Stromal cell of bone marrow (primary cell): ENCODE data around the gene TOMM20.
"Not testable (repeated sequence)": the region's sequence is repeated elsewhere in the genome, so short reads cannot be mapped to it uniquely, and the experiment has no call there.

ENCODE experiments used
- DNase-seq: peaks from one replicate; pipeline ENCODE4 v3.0.0-alpha.2; 2012; ENCODE audit warnings: low read depth

TOMM20 gene

DNA sequence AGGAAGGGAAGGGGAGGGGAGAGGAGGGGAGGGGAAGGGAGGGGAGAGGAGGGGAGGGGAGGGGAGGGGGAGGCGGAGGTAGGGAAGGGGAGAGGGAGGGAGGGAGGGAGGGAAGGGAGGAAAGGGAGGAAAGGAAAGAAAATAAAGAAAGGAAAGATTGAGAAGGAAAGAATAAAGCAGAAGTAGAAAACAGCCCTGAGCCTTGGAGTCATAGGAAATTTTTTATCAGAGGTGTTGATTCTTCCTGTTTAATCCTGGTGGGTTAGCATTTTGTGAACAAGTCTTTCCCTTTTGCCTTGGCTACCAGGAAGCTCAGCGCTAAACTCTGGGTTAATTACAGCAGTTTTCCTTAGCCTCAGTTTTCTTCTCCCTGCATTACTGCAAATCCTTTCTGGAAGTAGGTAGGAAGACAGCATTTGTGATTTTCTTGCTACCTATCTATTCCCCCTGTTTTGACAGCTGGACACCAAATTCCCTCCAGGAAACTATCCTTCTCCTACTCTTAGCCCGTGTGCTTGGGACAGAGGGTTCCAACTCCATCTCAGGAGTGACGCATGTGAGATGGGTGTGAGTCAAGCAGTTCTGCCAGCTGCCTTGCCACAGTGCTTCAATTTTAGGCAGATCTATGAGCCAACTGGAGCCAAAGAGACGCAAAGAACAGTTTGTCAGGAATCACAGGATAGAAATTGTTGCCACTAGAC is 26.9 kb downstream of the TOMM20 start:
- DNase-seq: no peak

DNA sequence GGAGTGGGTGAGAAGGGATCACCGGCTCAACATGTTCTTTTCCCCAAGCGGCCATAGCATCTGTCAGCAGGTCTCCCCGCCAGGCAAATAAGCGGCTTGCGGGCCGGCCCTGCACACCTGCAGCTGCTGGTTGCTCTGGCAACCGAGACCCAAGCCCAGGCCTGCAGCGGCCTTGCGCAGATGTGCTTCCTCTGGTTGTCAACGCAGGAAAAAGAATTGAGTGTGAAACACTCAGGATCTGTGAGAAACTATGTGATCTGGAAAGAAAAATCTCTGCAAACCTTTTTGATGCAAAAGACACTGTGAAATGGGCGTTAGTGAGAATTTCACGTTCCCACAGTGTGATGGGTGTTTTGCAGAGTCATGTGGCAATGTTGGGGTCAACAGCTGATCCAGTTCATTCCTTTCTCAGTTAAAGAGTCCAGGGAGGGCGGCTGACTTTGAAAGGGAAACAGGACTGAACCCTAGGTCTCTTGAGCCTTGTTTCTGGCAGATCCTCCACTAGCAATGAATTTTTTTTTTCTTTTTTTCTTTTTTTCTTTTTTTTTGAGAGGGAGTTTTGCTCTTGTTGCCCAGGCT is 28.4 kb downstream of the TOMM20 start:
- DNase-seq: no peak

DNA sequence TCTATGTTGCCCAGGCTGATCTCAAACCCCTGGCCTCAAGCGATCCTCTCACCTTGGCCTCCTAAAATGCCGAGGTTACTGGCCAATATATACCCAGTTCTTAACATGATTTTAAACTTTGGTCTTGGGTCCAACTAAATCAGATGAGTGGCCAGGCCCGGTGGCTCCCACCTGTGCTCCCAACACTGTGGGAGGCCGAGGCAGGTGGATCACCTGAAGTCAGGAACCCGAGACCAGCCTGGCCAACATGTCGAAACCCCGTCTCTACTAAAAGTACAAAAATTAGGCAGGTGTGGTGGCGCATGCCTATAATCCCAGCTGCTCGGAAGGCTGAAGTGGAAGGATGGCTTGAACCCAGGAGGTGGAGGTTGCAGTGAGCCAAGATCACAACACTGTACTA is 29.6 kb downstream of the TOMM20 start:
- DNase-seq: no peak

DNA sequence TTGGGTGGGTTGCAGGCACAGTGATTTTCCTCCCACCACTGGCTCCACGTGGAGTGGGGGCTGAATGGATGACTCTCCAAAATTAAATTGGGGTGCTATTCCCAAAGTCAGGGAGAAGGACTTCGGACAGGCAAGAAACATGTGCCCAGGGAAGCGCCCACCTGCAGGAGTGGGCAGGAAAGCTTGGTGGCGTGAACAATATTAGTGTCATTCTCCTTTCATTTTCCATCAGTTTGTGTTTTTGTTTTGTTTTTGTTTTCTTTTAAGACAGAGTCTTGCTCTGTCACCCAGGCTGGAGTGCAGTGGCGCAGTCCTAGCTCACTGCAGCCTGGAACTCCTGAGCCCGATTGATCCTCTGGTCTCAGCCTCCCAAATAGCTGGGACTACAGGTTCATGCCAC is 30.1 kb downstream of the TOMM20 start:
- DNase-seq: no peak

DNA sequence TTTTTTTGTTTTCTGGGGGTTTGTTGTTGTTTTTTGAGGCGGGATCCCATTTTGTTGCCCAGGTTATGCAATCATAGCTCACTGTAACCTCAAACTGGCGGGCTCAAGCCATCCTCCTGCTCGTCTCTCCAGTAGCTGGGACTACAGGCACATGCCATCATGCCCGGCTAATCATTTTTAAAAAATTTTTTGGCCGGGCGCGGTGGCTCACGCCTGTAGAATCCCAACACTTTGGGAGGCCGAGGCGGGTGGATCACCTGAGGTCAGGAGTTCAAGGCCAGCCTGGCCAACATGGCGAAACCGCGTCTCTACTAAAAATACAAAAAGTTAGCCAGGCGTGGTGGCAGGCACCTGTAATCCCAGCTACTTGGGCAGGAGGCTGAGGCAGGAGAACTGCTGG is 31.1 kb downstream of the TOMM20 start:
- DNase-seq: not testable (repeated sequence)

DNA sequence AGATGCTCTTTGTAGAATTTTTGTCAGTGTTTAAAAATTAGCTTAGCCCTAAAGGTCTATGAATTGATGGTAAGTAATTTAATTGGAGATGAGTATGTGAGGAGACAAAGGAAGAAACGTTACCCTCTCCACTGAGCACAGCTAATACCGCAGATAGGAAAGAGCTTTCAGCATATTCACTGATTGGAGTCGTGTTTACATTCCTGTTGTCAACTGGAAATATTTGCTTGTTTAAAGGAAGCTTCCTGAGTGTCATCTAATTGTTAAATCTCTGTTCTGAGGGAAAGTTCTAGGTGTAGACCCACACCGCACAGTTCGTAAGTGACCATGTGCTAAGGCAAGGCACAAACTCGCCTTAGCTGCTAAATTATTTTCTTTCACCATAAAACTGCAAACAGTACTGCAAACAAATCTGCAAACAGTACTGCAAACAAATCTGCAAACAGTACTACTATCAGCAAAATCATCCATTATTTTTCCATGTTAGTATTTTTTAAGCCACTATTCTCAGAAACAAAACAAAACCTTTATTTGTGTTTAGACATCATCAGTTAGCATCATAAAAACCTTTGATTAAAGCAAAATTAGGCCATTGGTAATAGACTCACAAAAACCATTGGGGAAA is 32.6 kb downstream of the TOMM20 start:
- DNase-seq: no peak

DNA sequence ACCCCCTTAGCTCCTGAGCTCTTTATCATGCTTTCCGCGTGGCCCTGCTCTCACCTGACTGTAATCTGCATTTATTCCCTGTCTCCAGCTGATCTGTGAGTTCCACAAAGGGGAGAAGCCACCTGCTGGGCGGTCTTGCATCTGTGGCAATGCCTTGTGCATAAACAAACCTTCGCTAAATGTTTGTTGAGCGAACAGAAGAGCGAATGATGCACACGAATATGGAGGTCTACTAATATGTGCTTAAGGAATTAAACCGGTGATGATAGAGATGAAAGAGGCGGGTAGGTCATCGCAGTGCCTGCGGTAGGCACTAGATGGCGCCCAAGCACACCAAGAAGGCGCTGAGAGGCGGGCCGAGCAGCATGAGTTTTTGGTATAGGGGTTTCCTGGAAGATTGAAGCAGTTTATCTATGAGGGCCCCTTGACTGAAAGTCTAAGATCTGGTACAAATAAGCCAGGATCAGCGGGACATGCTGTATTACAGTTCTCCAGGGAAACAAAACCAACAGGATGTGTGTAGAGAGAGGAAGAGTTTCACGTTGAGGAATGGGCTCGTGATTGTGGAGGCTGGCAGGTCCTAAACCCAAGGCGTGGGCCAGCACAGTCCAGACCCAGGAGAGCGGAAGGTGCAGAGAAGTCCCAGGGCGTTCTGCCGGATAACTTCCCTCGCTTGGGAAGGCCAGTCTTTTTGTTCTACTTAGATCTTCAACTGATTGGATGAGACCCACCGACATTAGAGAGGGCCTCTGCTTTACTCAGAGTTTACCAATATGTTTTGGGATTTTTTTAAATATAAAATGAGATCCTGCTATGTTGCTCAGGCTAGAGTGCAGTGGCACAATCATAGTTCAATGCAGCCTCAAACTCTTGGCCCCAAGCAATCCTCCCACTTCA is 34.7 kb downstream of the TOMM20 start:
- no peak for DNase-seq

DNA sequence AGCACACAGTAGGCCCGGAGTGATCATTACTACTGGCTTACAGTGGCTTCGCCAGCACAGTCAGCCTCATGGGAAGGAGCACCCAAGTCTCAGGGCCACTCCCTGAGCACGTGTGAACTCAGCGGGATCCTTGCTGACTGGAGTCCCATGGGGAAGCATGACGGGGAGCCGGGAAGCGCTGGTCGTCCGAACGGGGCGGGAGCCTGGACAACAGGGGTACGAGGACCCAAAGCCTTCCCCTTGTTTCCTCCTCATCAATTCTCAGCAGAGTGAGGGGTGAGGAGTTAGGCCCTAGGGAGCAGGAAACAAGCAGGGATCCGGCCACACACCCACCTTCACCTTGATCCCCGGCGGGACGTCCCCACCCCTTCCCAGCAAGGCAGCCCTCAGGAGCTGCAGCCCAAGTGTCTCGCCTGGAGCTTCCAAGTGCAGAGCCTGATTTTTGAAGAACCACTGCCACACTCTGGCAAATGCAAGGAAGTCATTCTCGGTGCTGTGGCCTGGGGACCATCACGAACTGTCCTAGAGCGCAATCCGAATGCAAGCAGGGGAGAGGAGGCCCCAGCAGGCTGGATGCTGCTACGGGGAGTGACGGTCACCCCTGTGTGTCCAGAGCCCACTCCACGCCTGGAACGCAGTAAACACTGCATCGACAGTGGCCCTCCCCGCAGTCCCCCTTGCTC is 35.5 kb downstream of the TOMM20 start:
- DNase-seq: peak; percentile 64

DNA sequence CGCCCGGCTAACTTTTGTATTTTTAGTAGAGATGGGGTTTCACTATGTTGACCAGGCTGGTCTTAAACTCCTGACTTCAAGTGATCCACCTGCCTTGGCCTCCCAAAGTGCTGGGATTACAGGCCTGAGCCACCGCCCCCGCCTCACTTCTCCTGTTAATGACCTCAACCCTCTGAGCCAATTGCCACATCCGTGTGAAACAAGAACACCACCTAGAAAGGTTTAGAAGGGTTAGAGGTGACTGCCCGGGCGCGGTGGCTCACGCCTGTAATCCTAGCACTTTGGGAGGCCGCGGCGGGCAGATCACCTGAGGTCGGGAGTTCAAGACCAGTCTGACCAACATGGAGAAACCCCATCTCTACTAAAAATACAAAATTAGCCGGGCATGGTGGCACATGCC is 36.2 kb downstream of the TOMM20 start:
- not testable (repeated sequence) for DNase-seq

DNA sequence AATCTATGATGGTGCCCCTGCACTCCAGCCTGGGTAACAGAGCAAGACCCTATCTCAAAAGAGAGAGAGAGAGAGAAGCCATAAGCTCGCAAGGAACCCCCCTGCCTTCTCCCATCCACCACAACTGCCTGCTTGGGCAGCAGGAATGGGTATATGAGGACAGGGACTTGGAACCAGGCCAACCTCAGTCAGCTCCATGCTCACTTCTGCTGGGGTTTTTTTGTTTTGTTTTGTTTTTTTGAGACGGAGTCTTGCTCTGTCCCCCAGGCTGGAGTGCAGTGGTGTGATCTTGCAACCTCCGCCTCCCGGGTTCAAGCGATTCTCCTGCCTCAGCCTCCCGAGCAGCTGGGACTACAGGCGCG is 36.6 kb downstream of the TOMM20 start:
- not testable (repeated sequence) for DNase-seq

DNA sequence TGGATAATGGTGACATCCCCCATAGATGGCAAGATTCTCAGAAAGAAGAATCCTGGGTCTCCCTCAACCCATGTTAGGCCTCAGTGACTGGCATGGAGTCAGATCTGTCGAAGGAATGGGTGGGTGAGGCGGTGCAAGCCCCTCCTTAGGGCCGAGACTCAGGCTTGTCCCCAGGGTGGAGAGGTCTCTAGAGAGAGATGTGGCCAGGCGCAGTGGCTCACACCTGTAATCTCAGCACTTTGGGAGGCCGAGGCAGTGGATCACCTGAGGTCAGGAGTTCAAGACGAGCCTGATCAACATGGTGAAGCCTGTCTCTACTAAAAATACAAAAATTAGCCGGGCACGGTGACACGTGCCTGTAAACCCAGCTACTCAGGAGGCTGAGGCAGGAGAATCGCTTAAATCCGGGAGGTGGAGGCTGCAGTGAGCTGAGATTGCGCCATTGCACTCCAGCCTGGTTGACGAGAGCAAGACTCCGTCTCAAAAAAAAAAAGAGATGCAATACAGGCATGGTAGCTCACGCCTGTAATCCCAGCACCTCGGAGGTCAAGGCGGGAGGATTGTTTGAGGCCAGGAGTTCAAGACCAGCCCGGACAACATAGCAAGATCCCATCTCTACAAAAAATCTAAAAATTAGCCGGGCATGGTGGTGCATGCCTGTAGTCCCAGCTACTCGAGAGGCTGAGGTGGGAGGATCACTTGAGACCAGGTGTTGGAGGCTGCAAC is 37.2 kb downstream of the TOMM20 start:
- not testable (repeated sequence) for DNase-seq

DNA sequence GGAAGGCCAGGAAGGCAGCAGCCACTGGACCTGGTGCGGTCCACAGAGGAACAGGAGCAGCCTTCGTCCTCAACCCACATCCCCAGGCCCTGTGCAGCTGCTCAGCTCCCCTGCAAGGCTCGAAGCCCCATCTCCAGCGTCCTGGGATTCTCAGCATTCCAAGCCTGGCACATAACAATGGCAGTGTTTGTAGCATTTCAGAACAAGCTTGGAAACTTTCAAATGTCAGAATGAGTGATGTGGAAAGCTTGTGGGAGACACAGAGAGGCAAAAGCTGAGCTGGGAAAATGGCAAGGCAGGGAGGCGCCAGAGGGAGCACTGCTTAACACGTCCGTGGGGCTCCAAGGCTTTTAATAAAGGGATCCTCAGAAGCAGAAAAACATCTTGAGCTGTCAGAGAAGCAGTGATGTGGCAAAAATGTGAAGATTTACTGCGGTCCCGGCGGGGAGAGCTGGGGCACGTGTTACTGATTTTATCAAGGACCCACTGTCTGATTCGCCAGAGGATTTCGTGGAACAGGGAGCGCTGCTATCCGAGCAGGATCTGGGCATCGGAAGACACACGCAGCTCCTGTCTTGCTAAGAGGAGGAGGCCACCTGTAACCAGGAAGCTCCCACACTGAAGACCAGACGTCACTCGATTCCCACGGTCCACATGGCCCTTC is 38.1 kb downstream of the TOMM20 start:
- no peak for DNase-seq

DNA sequence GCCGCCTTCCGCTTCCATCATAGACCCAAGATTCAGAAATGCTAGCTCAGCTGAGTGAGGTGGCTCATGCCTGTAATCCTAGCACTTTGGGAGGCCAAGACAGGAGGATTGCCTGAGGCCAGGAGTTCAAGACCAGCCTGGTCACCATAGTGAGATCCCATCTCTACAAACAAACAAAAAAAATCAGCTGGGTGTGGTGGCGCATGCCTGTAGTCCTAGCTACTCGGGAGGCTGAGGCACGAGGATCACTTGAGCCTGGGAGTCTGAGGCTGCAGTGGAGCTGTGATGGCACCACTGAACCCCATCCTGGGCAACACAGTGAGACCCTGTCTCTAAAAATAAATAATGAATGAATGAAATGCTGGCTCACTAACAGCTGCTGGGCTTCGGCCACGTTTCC is 39.7 kb downstream of the TOMM20 start:
- no peak for DNase-seq

DNA sequence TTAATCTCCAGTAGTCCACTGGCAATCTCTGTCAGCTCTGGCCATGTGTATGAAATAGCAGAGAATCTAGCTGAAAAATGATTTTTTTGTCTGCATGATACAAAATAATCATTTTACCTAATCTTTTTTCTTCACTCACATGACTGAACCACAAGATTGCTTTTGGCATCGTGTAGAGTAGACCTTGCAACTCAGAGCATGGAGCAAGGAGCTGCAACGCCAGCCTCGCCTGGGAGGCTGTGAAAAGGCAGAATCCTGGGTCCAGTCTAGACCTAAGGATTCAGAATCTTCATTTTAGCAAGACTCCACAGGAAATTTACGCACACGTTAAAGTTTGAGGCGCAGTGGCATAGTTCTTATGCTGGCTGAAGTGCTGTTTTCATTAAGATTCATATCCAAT is 40.2 kb downstream of the TOMM20 start:
- DNase-seq: no peak

DNA sequence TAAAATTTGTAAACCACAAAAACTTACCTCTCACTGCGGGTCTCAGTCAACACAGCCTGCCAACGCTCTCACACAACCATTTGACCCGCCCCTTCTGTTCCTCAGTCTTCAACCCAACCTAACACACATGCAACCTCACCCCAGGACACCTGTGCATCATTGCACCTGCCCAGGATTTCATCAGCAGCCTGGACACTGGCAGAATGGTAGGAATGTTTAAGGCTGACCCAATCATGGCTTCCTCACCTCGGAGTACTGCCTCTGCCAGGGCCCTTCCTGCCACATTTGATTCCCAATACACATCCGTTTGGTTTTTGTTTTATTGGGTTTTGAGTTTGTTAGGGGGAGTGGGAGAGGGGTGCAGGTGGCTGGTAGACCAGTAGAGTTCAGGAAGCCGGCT is 40.7 kb downstream of the TOMM20 start:
- DNase-seq: no peak

DNA sequence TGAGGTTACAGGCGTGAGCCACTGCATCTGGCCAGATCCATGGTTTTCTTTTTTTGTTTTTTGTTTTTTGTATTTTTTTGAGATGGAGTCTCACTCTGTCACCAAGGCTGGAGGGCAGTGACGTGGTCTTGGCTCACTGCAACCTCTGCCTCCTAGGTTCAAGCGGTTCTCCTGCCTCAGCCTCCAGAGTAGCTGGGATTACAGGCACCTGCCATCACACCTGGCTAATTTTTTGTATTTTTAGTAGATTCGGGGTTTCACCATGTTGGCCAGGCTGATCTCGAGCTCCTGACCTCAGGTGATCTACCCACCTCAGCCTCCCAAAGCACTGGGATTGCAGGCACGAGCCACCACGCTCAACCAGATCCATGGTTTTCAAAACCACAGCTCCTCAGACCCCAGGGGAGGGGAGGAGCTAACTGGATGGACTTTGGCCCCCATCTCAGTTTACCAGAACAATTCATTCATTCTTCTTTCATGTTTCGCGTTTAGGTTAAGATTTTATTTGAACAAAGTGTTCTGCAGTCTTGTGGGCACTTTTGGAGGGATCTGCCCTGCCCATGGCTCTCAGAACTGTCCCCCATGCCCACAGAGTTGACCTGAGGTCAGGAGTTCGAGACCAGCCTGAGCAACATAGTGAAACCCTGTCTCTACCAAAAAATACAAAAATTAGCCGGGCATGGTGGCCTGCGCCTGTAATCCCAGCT is 43.1 kb downstream of the TOMM20 start:
- DNase-seq: not testable (repeated sequence)

DNA sequence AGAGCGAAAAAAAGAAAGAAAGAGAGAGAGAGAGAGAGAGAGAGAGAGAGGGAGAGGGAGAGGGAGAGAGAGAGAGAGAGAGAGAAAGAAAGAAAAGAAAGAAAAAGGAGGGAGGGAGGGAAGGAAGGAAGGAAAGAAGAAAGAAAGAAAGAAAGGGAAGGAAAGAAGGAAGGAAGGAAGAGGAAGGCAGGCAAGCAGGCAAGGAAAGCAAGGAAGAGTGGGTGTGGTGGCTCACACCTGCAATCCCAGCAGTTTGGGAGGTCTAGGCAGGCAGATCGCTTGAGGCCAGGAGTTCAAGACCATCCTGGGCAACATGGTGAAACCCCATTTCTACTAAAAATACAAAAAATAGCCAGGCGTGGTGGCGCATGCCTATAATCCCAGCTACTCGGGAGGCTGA is 47.8 kb downstream of the TOMM20 start:
- not testable (repeated sequence) for DNase-seq

DNA sequence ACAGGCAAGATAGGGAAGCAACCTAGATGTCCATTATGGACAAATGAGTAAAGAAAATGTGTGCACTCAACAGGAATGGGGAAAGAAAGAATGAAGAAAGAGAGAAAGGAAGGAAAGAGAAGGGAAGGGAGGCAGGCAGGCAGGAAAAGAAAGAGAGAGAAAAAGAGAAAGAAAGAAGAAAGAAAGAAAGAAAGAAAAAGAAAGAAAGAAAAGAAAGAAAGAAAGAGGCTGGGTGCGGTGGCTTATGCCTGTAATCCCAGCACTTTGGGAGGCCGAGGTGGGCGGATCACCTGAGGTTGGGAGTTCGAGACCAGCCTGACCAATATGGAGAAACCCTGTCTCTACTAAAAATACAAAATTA is 48.4 kb downstream of the TOMM20 start:
- not testable (repeated sequence) for DNase-seq

DNA sequence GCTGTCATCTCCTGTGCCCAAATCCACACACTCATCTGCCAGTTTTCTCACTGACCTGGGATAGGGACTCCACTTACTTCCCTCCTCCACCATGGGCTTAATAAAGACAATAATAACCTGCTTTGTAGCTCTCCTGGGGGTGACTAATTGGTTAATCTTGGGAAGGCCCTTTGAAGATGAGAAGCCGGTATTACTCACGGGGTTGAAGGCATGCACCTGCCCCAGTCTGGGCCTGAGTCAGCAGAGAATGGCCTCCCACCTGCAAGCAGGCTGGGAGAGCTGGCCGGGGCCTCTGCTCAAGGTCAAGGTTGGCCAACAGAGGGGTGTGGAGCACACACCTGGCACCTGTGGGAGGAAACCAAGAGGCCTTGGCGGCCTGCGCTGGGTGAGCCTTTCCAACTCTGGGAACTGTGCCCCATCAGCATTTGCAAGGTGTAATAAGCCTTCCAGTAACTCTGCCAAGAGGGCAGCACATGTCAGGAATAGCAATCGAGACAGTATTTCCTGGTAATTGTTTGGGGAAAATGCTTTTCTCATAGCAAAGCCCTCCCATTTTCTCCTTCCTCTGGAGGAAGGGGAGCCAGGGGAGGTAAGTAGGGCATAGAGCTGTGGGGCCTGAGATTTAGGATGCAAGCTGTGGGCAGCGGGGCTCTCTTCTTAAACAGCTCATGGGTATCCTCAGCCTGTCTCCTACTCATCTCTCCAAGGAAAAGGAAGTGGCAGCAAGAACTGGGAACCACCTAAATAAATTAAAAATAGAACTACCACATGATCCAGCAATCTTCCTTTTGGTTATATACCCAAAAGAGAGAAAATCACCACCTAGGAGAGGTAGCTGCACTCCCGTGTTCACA is 49.0 kb downstream of the TOMM20 start:
- no peak for DNase-seq
